ENCODE data around the gene ZC3H11A. TPM values are rescaled to one million over a fixed set of nuclear protein-coding genes. Genes with fewer than 3 reads are reported as not detected.
A peak's percentile ranks its signal among the peaks of the same experiment; 100 is the strongest.
"Not testable (repeated sequence)": the region's sequence is repeated elsewhere in the genome, so short reads cannot be mapped to it uniquely, and the experiment has no call there.

The ZC3H11A gene
- total RNA-seq, 4 donors from 2014 or later: 38.5 to 120 (median 99.0) TPM

DNA sequence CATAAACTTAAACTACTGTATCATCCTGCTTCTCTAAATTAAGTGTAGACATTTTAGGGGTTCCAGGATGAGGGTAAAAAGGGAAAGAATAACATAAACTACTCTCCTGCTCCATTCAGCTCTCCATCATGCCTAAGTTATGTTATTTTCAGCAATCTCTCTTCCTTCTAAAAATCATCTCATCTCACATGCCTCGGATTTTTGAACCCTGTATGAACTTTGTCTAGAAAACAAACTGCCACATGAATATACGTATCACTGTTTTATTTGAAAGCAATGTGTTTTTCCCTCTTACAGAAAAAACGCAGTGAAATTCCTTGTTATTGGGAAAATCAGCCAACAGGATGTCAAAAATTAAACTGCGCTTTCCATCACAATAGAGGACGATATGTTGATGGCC, 32.6 kb downstream of the ZC3H11A start:
- 90 to 93% methylated on average over 4 to 5 of the region's 5 CpGs for WGBS, 2 donors (ENCODE audit: low coverage in 1 of 2)
- Histone ChIP-seq H3K4me3 (no peak overlapping the region), H3K27me3 (no peaks in the 10 kb centered on the region), H3K9me3 (no peaks in the 10 kb centered on the region), H3K4me1 (peaks cover 0 to 9% (median 0%) of the 10 kb centered on the region in 4 donors), H3K36me3 (peaks cover 0 to 62% (median 25%) of the 10 kb centered on the region in 4 donors), H3K27ac (no peak overlapping the region)
- no peak for DNase-seq
- in situ Hi-C loops (cut with MboI; ENCODE audit: low pct_ligation_motif_present in 1 of 4, low pct_unique_long_range_greater_than_20kb in 1 of 4, low sequenced_read_pairs in 3 of 4) (no loop called here), intact Hi-C loops (cut with DNase I; ENCODE audit: low total_unique reads) (no loop called here)
- TF ChIP-seq POLR2AphosphoS5 (IDR thresholded peaks at IDR 0.05) (no peak), POLR2A (IDR thresholded peaks at IDR 0.05) (no peak), EP300 (IDR thresholded peaks at IDR 0.05; ENCODE audit: low read depth) (no peak)
- TF ChIP-seq, protein P1, sequence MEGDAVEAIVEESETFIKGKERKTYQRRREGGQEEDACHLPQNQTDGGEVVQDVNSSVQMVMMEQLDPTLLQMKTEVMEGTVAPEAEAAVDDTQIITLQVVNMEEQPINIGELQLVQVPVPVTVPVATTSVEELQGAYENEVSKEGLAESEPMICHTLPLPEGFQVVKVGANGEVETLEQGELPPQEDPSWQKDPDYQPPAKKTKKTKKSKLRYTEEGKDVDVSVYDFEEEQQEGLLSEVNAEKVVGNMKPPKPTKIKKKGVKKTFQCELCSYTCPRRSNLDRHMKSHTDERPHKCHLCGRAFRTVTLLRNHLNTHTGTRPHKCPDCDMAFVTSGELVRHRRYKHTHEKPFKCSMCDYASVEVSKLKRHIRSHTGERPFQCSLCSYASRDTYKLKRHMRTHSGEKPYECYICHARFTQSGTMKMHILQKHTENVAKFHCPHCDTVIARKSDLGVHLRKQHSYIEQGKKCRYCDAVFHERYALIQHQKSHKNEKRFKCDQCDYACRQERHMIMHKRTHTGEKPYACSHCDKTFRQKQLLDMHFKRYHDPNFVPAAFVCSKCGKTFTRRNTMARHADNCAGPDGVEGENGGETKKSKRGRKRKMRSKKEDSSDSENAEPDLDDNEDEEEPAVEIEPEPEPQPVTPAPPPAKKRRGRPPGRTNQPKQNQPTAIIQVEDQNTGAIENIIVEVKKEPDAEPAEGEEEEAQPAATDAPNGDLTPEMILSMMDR (IDR thresholded peaks at IDR 0.05): no peak

DNA sequence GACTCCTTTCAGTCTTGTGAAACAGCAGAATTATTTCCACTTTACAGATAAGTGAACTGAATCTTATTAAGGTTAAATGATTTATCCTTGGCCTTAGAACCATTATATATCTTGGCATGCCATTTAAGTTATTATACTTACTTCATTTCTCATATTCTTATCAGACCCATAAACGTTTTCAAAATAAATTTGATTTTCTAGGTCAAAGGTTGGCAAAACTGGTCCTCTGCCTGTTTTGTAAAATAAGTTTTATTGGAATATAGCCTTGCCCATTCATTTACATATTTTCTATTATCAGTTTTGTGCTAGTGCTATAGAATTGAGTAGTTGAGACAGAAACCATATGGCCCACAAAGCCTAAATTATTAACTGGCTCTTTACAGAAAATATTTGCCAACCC, 33.1 kb downstream of the ZC3H11A start:
- no peak for DNase-seq
- 22 to 32% methylated on average over 1 of the region's 1 CpG for WGBS, 2 donors (ENCODE audit: low coverage in 1 of 2)
- H3K9me3 ChIP-seq: no peaks in the 10 kb centered on the region
- no peaks in the 10 kb centered on the region for H3K27me3 ChIP-seq
- peaks cover 0 to 62% (median 28%) of the 10 kb centered on the region in 4 donors for H3K36me3 ChIP-seq
- intact Hi-C loops (cut with DNase I; ENCODE audit: low total_unique reads): no loop called here
- no peak overlapping the region for H3K4me3 ChIP-seq
- TF ChIP-seq, protein P1 (IDR thresholded peaks at IDR 0.05): no peak
- TF ChIP-seq POLR2A (IDR thresholded peaks at IDR 0.05) (no peak), EP300 (IDR thresholded peaks at IDR 0.05; ENCODE audit: low read depth) (no peak)
- in situ Hi-C loops (cut with MboI; ENCODE audit: low pct_ligation_motif_present in 1 of 4, low pct_unique_long_range_greater_than_20kb in 1 of 4, low sequenced_read_pairs in 3 of 4): no loop called here
- peaks cover 0 to 9% (median 0%) of the 10 kb centered on the region in 4 donors for H3K4me1 ChIP-seq
- peak overlapping the region in 2 of 4 donors; percentile 2 to 43 for H3K27ac ChIP-seq

DNA sequence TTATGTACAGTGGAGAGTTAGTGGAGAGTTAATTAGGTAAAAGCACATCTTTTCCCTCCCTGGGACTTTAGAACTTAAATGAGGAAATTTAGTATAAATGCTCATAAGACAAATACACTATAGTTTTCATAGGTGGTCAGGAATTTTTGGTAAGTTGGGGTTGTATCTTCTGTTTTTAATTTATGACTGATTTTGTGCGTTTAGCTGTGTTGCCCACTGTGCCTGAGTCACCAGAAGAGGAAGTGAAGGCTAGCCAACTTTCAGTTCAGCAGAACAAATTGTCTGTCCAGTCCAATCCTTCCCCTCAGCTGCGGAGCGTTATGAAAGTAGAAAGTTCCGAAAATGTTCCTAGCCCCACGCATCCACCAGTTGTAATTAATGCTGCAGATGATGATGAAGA, 33.8 kb downstream of the ZC3H11A start:
- DNase-seq; intact Hi-C loops (cut with DNase I; ENCODE audit: low total_unique reads); H3K9me3 ChIP-seq; H3K27me3 ChIP-seq; in situ Hi-C loops (cut with MboI; ENCODE audit: low pct_ligation_motif_present in 1 of 4, low pct_unique_long_range_greater_than_20kb in 1 of 4, low sequenced_read_pairs in 3 of 4); H3K4me1 ChIP-seq; H3K4me3 ChIP-seq: not testable (repeated sequence)
- 65 to 77% methylated on average over 5 of the region's 5 CpGs for WGBS, 2 donors (ENCODE audit: low coverage in 1 of 2)
- Histone ChIP-seq H3K27ac (peak overlapping the region in 3 of 4 donors; percentile 13 to 46 (median 43)), H3K36me3 (peaks cover 0 to 67% (median 31%) of the 10 kb centered on the region in 4 donors)

DNA sequence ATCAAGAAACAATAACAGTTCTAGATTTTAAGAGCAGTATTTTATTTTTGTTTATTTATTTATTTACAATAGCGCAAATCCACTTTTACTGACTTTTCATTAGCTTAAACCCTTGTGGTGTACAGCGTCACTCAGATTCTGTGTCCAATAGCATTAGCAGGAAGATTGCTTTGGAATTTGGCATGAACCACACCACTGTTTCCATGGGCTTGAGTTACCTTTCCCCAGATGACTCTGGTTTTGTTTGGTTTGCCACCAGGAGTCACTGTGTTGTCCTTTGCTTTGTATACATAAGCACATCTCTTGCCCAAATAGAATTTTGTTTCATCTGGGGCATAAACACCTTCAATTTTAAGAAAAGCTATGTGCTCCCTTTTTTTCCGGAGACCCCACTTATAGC, 40.1 kb downstream of the ZC3H11A start:
- intact Hi-C loops (cut with DNase I; ENCODE audit: low total_unique reads): no loop called here
- Histone ChIP-seq H3K4me3 (no peak overlapping the region), H3K27me3 (no peaks in the 10 kb centered on the region), H3K9me3 (no peaks in the 10 kb centered on the region), H3K4me1 (no peaks in the 10 kb centered on the region), H3K36me3 (peaks cover 0 to 96% (median 46%) of the 10 kb centered on the region in 4 donors), H3K27ac (no peak overlapping the region)
- 85 to 95% methylated on average over 2 to 3 of the region's 3 CpGs for WGBS, 2 donors (ENCODE audit: low coverage in 1 of 2)
- no peak for TF ChIP-seq POLR2AphosphoS5 (IDR thresholded peaks at IDR 0.05)
- no peak for TF ChIP-seq EP300 (IDR thresholded peaks at IDR 0.05; ENCODE audit: low read depth)
- TF ChIP-seq POLR2A (IDR thresholded peaks at IDR 0.05): no peak
- in situ Hi-C loops (cut with MboI; ENCODE audit: low pct_ligation_motif_present in 1 of 4, low pct_unique_long_range_greater_than_20kb in 1 of 4, low sequenced_read_pairs in 3 of 4): no loop called here
- no peak for DNase-seq

DNA sequence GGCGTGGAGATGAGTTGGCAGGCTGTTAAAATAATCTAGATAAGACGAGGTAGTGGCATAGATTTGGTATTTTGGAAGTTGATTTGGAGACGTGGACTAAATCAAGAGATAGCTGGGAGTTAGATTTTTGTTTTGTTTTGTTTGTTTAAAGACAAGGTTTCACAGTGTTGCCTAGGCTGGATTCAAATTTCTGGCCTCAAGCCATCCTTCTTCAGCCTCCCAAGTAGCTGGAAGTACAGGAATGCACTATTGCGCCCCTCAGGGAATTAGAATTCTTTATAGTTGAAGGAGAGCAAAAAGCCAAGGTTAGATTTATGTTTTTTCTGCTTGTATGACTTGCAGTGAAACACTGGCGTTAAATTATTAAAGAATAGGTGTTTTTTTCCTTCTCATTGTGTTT, 43.7 kb downstream of the ZC3H11A start:
- Histone ChIP-seq H3K36me3 (peaks cover 0 to 83% (median 42%) of the 10 kb centered on the region in 4 donors), H3K27me3 (no peaks in the 10 kb centered on the region), H3K4me3 (no peak overlapping the region), H3K4me1 (no peaks in the 10 kb centered on the region), H3K9me3 (no peaks in the 10 kb centered on the region), H3K27ac (no peak overlapping the region)
- WGBS, 2 donors (ENCODE audit: low coverage in 1 of 2): 76 to 79% methylated on average over 5 of the region's 5 CpGs
- intact Hi-C loops (cut with DNase I; ENCODE audit: low total_unique reads) (no loop called here), in situ Hi-C loops (cut with MboI; ENCODE audit: low pct_ligation_motif_present in 1 of 4, low pct_unique_long_range_greater_than_20kb in 1 of 4, low sequenced_read_pairs in 3 of 4) (no loop called here)
- TF ChIP-seq EP300 (IDR thresholded peaks at IDR 0.05; ENCODE audit: low read depth) (no peak), POLR2AphosphoS5 (IDR thresholded peaks at IDR 0.05) (no peak), POLR2A (IDR thresholded peaks at IDR 0.05) (no peak)
- TF ChIP-seq, protein P1 (IDR thresholded peaks at IDR 0.05): no peak
- DNase-seq: no peak

Data from transverse colon (tissue), 4 donors.